Measurements from ENCODE around the gene TAF11L12.
"Not testable (repeated sequence)": the region's sequence is repeated elsewhere in the genome, so short reads cannot be mapped to it uniquely, and the experiment has no call there.

The TAF11L12 gene

GRCh38 chr5:17634160-17634559 is 24.0 kb downstream of the TAF11L12 start, which contains the start of gene TAF11L14:
Gene TAF11L14, plus strand, starts transcription at chr5:17634460.
- no peaks in the 10 kb centered on the region for H3K36me3 ChIP-seq (ENCODE audit: control insufficient read depth in 2 of 2, insufficient read depth in 1 of 2, low read length in 2 of 2)

GRCh38 chr5:17649232-17649631 is 39.0 kb downstream of the TAF11L12 start:
- POLR2A ChIA-PET; H3K9me3 ChIP-seq (ENCODE audit: control insufficient read depth, insufficient read depth, low read depth, low read length); H3K4me3 ChIP-seq (ENCODE audit: low read depth, low read length); H3K4me1 ChIP-seq (ENCODE audit: control insufficient read depth, insufficient read depth, low read length); H3K27ac ChIP-seq (ENCODE audit: extremely low read depth, low read depth, low read length); H3K36me3 ChIP-seq (ENCODE audit: control insufficient read depth in 2 of 2, insufficient read depth in 1 of 2, low read length in 2 of 2): not testable (repeated sequence)
- CTCF ChIA-PET = interaction anchor here (0.6 kb wide), 1 partner anchor 433 kb away, joined by 5 read pairs; no protein-coding TSS in a partner anchor

More at GRCh38 chr5:17634160-17634559, 24.0 kb downstream of the TAF11L12 start, which contains the start of gene TAF11L14:
- CTCF ChIA-PET = no interaction called here
- POLR2A ChIA-PET = no interaction called here
- TF ChIP-seq ZBTB21 (tag by site-specific recombination; IDR thresholded peaks at IDR 0.05) = no peak
- no peak for TF ChIP-seq ZNF426 (tag by site-specific recombination; IDR thresholded peaks at IDR 0.05)
- no peak for TF ChIP-seq WT1 (tag by site-specific recombination; IDR thresholded peaks at IDR 0.05)
- no peak for TF ChIP-seq ZNF391 (tag by site-specific recombination; IDR thresholded peaks at IDR 0.05; ENCODE audit: borderline replicate concordance, low read depth)
- TF ChIP-seq MYNN (tag by site-specific recombination; IDR thresholded peaks at IDR 0.05; ENCODE audit: borderline replicate concordance) = no peak
- TF ChIP-seq ZNF132 (tag by site-specific recombination; IDR thresholded peaks at IDR 0.05; ENCODE audit: borderline replicate concordance) = no peak
- no peak for TF ChIP-seq ZNF621 (tag by site-specific recombination; IDR thresholded peaks at IDR 0.05)
- no peak for TF ChIP-seq ZSCAN16 (tag by site-specific recombination; IDR thresholded peaks at IDR 0.05)
- TF ChIP-seq TCF7L2 (IDR thresholded peaks at IDR 0.05; ENCODE audit: borderline replicate concordance, low read depth, low read length) = no peak
- Histone ChIP-seq H3K4me1 (ENCODE audit: control insufficient read depth, insufficient read depth, low read length) (no peaks in the 10 kb centered on the region), H3K9me3 (ENCODE audit: control insufficient read depth, insufficient read depth, low read depth, low read length) (no peaks in the 10 kb centered on the region), H3K4me3 (ENCODE audit: low read depth, low read length) (no peak within 1 kb of the TSS), H3K27ac (ENCODE audit: extremely low read depth, low read depth, low read length) (no peak within 1 kb of the TSS)

- H3K4me3 ChIP-seq (ENCODE audit: low read depth, low read length); CTCF ChIA-PET; H3K4me1 ChIP-seq (ENCODE audit: control insufficient read depth, insufficient read depth, low read length); POLR2A ChIA-PET; H3K36me3 ChIP-seq (ENCODE audit: control insufficient read depth in 2 of 2, insufficient read depth in 1 of 2, low read length in 2 of 2); H3K9me3 ChIP-seq (ENCODE audit: control insufficient read depth, insufficient read depth, low read depth, low read length); H3K27ac ChIP-seq (ENCODE audit: extremely low read depth, low read depth, low read length): not testable (repeated sequence)
Observed at GRCh38 chr5:17655201-17655759, 45.1 kb downstream of the TAF11L12 start.

- Histone ChIP-seq H3K4me3 (ENCODE audit: low read depth, low read length) (no peak overlapping the region), H3K9me3 (ENCODE audit: control insufficient read depth, insufficient read depth, low read depth, low read length) (no peaks in the 10 kb centered on the region), H3K4me1 (ENCODE audit: control insufficient read depth, insufficient read depth, low read length) (no peaks in the 10 kb centered on the region), H3K27ac (ENCODE audit: extremely low read depth, low read depth, low read length) (no peak overlapping the region), H3K36me3 (ENCODE audit: control insufficient read depth in 2 of 2, insufficient read depth in 1 of 2, low read length in 2 of 2) (no peaks in the 10 kb centered on the region)
- no peak for TF ChIP-seq ELK4 (IDR thresholded peaks at IDR 0.05; ENCODE audit: borderline replicate concordance, low read depth, low read length)
- no peak for TF ChIP-seq RBAK (tag by site-specific recombination; IDR thresholded peaks at IDR 0.05)
- no peak for TF ChIP-seq ZSCAN5A (tag by site-specific recombination; IDR thresholded peaks at IDR 0.05)
- TF ChIP-seq BCL6B (tag by site-specific recombination; IDR thresholded peaks at IDR 0.05) = no peak
- CTCF ChIA-PET = no interaction called here
- POLR2A ChIA-PET = no interaction called here
Observed at GRCh38 chr5:17655921-17656320, 45.7 kb downstream of the TAF11L12 start.
